ENCODE measurements around the gene MARK2.

DNA sequence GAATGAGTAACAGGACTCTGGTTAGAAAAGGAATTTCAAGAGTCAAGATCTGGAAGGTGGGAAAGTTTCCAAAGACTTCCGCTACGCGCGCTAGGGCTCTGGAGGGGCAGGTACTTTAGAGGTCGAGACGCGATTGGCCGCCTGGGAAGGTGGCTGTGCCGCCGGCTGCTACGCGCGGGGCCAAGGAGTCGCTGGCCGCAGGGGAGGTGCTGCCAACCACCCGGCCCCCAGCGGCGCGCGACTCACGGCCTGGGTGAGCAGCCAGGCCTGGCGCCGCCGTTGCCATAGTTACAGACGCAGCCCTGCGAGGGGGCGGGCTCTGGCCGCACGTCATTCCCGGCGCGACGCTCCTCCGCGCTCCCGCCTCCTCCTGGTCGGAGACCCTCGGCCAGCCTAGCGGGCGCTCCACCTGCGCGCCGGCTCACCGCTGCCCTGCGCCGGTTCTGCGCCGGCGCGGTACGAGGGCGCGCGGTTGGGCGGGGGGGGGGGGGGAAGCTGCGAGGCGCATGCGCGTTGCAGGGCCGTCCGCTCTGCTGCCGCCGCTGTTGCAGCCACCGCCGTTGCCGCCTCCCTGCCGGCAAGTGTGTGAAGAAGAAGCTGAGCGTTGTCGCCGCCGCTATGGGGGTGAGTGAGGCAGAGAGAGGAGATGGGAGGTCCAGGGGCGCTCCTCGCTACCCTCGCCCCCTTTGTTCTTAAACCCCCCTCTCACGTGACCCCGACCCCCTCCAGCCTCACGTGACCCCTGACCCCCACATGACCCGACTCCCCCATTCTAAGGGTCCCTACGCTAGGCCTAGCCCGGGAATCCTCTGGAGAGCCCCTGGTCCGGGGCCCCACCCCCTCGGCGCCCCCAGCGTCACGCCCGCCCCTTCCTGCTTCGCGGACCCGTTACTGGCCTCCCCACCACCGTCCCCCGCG is 99.8 kb downstream of the MARK2 start, which contains the start of gene NAA40:
- TF ChIP-seq, protein P1, sequence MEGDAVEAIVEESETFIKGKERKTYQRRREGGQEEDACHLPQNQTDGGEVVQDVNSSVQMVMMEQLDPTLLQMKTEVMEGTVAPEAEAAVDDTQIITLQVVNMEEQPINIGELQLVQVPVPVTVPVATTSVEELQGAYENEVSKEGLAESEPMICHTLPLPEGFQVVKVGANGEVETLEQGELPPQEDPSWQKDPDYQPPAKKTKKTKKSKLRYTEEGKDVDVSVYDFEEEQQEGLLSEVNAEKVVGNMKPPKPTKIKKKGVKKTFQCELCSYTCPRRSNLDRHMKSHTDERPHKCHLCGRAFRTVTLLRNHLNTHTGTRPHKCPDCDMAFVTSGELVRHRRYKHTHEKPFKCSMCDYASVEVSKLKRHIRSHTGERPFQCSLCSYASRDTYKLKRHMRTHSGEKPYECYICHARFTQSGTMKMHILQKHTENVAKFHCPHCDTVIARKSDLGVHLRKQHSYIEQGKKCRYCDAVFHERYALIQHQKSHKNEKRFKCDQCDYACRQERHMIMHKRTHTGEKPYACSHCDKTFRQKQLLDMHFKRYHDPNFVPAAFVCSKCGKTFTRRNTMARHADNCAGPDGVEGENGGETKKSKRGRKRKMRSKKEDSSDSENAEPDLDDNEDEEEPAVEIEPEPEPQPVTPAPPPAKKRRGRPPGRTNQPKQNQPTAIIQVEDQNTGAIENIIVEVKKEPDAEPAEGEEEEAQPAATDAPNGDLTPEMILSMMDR (IDR thresholded peaks at IDR 0.05) = no peak
- TF ChIP-seq POLR2A (IDR thresholded peaks at IDR 0.05) = no peak
